Peyer's patch (tissue), 4 donors: ENCODE data around the gene FNBP1L.

Experiments used
- POLR2A ChIP-seq, 2 donors: fragments of 450-650 bp; IDR thresholded peaks; one replicate each; pipeline ENCODE4 v1.5.1; 2017; ENCODE audit warnings: antibody characterized with exemption in 2 of 2, mild to moderate bottlenecking in 2 of 2, moderate library complexity in 2 of 2
- TF ChIP-seq, protein P1 (sequence below), 6 experiments: fragments of 450-650 bp in 4 of 6; fragments of 200-600 bp in 2 of 6; sonication (generic) in 1 of 6; IDR thresholded peaks; one replicate each; pipeline ENCODE4 v1.5.1; 2017 to 2019; ENCODE audit warnings: antibody characterized with exemption in 6 of 6, mild to moderate bottlenecking in 3 of 6, moderate library complexity in 1 of 6

DNA sequence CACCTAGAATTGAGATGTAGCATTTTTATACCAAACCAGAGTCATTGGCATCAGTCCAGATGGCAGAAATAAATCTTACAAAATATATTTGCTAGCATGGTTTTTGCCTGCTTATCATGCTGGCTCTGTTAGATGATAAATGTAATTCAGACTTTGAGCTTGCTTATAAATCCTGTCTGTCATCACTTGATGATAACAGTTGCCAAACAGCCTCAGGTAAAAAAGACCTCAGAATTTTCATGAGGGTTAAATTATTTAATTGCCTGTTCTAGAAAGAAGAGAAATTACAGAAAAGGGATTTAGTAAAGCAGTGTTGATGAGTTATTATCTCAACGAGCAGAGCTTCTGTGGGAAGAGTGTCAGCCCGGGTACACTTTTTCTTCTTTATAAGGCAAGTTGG lies 83.3 kb downstream of the FNBP1L start:
- no peak for TF ChIP-seq POLR2A (IDR thresholded peaks at IDR 0.05)
- TF ChIP-seq, protein P1, sequence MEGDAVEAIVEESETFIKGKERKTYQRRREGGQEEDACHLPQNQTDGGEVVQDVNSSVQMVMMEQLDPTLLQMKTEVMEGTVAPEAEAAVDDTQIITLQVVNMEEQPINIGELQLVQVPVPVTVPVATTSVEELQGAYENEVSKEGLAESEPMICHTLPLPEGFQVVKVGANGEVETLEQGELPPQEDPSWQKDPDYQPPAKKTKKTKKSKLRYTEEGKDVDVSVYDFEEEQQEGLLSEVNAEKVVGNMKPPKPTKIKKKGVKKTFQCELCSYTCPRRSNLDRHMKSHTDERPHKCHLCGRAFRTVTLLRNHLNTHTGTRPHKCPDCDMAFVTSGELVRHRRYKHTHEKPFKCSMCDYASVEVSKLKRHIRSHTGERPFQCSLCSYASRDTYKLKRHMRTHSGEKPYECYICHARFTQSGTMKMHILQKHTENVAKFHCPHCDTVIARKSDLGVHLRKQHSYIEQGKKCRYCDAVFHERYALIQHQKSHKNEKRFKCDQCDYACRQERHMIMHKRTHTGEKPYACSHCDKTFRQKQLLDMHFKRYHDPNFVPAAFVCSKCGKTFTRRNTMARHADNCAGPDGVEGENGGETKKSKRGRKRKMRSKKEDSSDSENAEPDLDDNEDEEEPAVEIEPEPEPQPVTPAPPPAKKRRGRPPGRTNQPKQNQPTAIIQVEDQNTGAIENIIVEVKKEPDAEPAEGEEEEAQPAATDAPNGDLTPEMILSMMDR (IDR thresholded peaks at IDR 0.05), result no peak
